Stimulated activated CD8-positive, alpha-beta memory T cell treated with anti-CD3 and anti-CD28 coated beads, Interleukin-7, amount 100 ng/mL, for 1 hour (primary cell): ENCODE data around the gene RLBP1.
A peak's percentile ranks its signal among the peaks of the same experiment; 100 is the strongest.
"Not testable (repeated sequence)": the region's sequence is repeated elsewhere in the genome, so short reads cannot be mapped to it uniquely, and the experiment has no call there.

Experiments used
- DNase-seq, 2 donors: peaks; one replicate each; pipeline ENCODE4 v3.0.0-alpha.2; 2020; ENCODE audit warnings: low read depth in 2 of 2

The RLBP1 gene

GRCh38 chr15:89221543-89221942, at the start of gene RLBP1:
RLBP1 (minus strand) TSS chr15:89221579; CDS start chr15:89218975, 2,604 bp downstream.
- no peak for DNase-seq

- DNase-seq = not testable (repeated sequence)
Measured at GRCh38 chr15:89250142-89250541, 28.8 kb upstream of the RLBP1 start.

- no peak for DNase-seq
Measured at GRCh38 chr15:89248584-89248983, 27.2 kb upstream of the RLBP1 start.

DNA sequence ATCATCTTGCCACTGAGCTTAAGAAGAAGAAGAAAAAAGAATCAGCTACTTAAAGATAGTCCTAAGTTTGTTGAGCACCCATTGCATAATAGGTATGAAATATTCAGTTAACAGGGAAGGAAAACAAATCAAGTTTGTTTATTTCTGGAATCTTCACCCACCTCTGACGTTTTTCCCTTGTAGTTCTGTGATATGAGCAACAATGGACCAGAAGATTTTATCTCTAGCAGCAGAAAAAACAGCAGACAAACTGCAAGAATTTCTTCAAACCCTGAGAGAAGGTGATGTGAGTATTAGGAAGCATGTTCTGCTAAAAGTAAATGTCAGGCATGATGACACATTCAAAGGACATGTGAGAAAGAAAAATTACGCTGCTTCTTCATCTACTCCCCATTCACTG, 26.1 kb upstream of the RLBP1 start:
- no peak for DNase-seq

- no peak for DNase-seq
Measured at GRCh38 chr15:89244574-89244903, 23.2 kb upstream of the RLBP1 start.

GRCh38 chr15:89243691-89244573, 22.6 kb upstream of the RLBP1 start, which contains the start of gene FANCI:
FANCI (plus strand) TSS chr15:89243979; CDS start chr15:89247648, 3,669 bp downstream.
- peak; percentile 94 to 95 for DNase-seq

DNA sequence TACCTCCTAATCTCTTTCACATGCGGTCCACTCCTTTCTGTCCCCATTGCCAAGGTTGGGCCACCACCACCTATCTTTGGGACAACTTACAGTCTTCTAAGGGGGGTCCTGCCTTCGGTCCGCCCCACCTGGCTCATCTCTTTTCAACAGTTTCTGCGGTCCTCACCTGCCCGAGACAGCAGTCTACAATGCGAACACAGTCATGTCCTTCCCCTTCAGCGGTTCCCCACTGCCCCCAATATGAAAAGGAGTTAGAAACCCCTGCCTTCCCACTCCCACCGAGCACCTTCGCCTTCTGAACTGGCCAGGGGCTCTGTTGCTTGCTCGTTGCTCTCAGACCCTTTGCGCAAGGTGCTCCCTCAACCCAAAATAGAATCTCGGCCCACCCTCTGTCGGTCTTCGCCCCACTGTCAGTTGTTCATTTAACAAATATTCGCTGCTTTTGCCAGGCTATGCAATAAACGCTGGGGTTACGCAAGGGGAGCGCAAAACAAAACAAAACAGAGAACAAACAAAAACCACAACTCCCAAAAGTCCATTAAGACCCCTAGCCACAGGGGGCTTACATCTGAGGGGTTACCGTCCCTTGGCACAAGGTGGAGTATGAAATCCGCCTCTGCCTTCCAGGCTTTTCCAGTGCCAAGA, 21.8 kb upstream of the RLBP1 start:
- no peak for DNase-seq

- not testable (repeated sequence) for DNase-seq
Measured at GRCh38 chr15:89239883-89240810, 18.8 kb upstream of the RLBP1 start.

GRCh38 chr15:89231832-89232231, 10.5 kb upstream of the RLBP1 start:
- no peak for DNase-seq

DNA sequence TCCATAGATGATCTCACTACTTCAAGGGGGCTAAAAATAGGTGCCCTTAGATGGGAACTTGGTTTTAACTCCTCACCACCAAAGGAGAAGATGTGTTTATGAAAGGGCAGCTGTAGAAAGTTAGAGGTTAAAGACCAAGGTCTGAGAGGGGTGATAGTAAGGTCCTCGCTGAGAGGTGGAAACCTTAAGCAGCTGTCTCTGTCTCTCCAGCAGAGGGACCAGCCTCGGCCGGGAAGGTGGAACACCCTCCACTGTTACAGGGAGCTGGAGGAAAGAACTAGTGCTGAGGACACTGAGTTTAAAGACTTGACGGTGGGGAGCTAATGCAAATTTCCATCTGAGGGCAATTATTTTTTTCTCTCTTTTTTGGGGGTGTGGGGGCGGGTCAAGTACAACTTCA, 8.9 kb upstream of the RLBP1 start:
- DNase-seq = no peak

- no peak for DNase-seq
Measured at GRCh38 chr15:89227425-89227824, 6.0 kb upstream of the RLBP1 start.

GRCh38 chr15:89226359-89227221, 5.2 kb upstream of the RLBP1 start:
- no peak for DNase-seq

GRCh38 chr15:89225588-89225987, 4.2 kb upstream of the RLBP1 start:
- no peak for DNase-seq

GRCh38 chr15:89218531-89218930, 2.8 kb downstream of the RLBP1 start:
- no peak for DNase-seq

DNA sequence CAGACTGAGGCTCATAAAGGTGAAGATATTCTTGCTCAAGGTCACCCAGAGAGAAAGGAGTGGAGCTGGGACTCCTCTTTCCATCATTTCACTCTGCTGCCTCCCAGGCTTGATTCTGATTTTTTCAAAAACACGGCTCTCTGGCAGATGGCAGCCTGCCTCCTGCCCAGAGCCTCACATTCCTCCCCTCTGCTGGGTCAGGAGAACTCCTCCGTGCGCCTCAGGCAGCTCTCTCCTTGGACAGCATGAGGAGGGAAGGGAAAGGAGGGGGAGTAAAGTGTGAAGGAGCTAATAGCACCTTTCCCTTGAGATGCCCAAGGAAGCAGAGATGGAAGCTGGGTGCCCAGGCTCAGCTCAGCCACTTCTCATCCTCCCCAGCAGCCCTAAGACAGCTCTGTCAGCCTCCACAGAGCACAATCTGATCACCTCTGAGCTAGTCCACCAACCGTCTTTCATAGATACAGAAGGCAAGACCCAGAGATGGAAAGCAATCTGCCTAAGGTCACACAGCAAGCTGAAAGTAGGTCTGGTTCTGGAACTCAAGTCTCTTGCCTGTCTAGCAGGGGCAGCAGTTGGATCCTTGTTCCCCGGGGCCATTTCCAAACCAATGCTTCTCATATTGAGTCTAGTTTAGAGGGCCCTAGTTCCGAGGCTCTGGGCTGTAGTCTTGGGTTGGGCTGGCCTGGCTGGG, 3.5 kb downstream of the RLBP1 start:
- DNase-seq = no peak

DNA sequence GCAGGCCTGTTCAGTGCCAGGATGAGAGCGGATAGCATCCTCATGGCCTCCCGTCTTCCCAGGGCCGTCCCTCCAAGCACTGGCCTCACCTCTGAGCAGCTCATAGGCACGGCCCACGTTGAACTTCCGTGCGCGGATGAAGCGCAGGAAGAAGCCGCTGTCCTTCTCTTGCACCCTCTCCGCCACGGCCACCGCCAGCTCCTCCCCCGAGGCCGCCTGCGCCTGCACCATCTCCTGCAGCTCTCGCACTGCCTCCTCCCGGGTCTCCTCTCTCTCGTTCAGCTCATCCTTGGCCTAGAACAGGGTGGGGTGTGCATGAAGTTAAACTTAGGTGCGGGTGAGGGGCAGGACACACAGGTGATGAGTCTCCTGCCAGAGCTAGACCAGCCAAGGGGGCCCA, 4.3 kb downstream of the RLBP1 start:
- DNase-seq = no peak

- no peak for DNase-seq
Measured at GRCh38 chr15:89215627-89216026, 5.8 kb downstream of the RLBP1 start.

DNA sequence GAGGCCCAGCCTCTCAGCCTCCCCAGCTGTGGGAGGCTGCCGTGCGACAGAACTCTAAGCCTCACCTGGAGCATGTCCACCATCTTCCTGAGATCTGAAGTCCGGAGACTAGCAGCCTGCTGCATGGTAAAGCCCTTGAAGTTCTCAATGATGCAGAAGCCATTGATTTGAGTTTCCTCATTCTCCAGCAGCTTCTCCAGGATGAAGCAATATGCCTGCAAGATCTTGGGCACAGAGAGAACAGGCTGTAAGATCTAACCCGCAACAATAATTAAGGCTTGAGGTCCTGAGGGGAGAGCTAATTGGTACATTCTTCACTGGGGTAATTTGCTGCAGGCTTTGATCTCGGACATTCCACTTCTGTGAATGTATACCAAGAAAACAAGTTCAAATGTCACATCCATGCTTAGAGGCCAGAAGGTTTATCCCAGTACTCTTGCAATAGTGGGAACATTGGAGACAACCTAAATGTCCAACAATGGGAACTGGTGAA, 9.7 kb downstream of the RLBP1 start:
- no peak for DNase-seq

- no peak for DNase-seq
Measured at GRCh38 chr15:89209057-89209456, 12.3 kb downstream of the RLBP1 start.

DNA sequence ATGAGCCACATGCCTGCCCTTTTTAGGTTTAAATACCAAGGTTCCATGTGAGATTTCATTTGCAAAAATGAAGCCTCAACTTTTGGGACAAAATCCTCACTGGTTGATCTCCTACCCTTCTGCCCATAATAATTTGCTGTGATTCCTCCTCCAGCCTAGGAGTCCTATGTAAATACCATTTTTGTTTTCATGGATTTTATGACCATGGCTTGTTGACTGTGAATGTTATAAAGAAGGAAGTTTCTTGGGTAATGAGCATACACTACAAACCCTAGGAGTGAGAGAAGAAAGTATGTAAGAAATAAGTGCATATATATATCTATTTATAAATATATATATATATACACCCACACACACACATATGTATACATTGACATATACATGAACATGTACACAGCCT, 13.1 kb downstream of the RLBP1 start:
- DNase-seq = no peak
